Neural progenitor cell (in vitro differentiated cells): ENCODE data around the gene HRCT1. TPM values are rescaled to one million over a fixed set of nuclear protein-coding genes. Genes with fewer than 3 reads are reported as not detected.

ENCODE experiments used
- DNase-seq: peaks from one replicate; pipeline ENCODE4 v3.0.0-alpha.2; 2016; ENCODE audit warnings: low spot score
- H2AFZ ChIP-seq: fragments of 200-600 bp; sonication (generic); replicated peaks from 2 replicates; pipeline ENCODE4 v1.6.1; 2016; ENCODE audit warnings: antibody characterized with exemption
- H3F3A ChIP-seq: fragments of 200-600 bp; sonication (generic); 2 replicates; pipeline ENCODE4 v1.6.1; 2016; ENCODE audit warnings: antibody characterized with exemption, low read depth
- H3K27ac ChIP-seq: fragments of 200-600 bp; sonication (generic); 2 replicates; pipeline ENCODE4 v1.5.1; 2016; ENCODE audit warnings: mild to moderate bottlenecking
- H3K27me3 ChIP-seq: fragments of 200-600 bp; sonication (generic); 2 replicates; pipeline ENCODE4 v1.6.1; 2016; ENCODE audit warnings: mild to moderate bottlenecking, moderate library complexity
- H3K36me3 ChIP-seq: fragments of 200-600 bp; sonication (generic); 2 replicates; pipeline ENCODE4 v1.5.1; 2016
- H3K4me1 ChIP-seq: fragments of 200-600 bp; sonication (generic); 2 replicates; pipeline ENCODE4 v1.6.1; 2016; ENCODE audit warnings: mixed run types
- H3K4me2 ChIP-seq: fragments of 200-600 bp; sonication (generic); 2 replicates; pipeline ENCODE4 v1.6.1; 2016
- H3K4me3 ChIP-seq: fragments of 200-600 bp; sonication (generic); 2 replicates; pipeline ENCODE4 v1.5.1; 2016
- H3K79me2 ChIP-seq: fragments of 200-600 bp; sonication (generic); 2 replicates; pipeline ENCODE4 v1.6.1; 2016; ENCODE audit warnings: low read depth
- H3K9ac ChIP-seq: fragments of 200-600 bp; sonication (generic); 2 replicates; pipeline ENCODE4 v1.6.1; 2016
- H3K9me3 ChIP-seq: fragments of 200-600 bp; sonication (generic); 2 replicates; pipeline ENCODE4 v1.5.1; 2016; ENCODE audit warnings: low read depth
- H4K20me1 ChIP-seq: fragments of 200-600 bp; sonication (generic); 2 replicates; pipeline ENCODE4 v1.6.1; 2016; ENCODE audit warnings: low read depth
- H3K27ac Mint-ChIP-seq: 3 replicates; pipeline ENCODE4 v1.8.0; 2021; ENCODE audit warnings: mixed read lengths
- H3K27me3 Mint-ChIP-seq: 2 replicates; pipeline ENCODE4 v1.8.0; 2022; ENCODE audit warnings: low read depth, mild to moderate bottlenecking, inconsistent platforms, moderate library complexity, mixed read lengths; ENCODE audit not compliant: insufficient read depth
- H3K36me3 Mint-ChIP-seq: 3 replicates; pipeline ENCODE4 v1.8.0; 2021; ENCODE audit warnings: mixed read lengths
- H3K4me1 Mint-ChIP-seq: 3 replicates; pipeline ENCODE4 v1.8.0; 2021; ENCODE audit warnings: mixed read lengths
- H3K4me3 Mint-ChIP-seq: 3 replicates; pipeline ENCODE4 v1.8.0; 2021; ENCODE audit warnings: mild to moderate bottlenecking, moderate library complexity, mixed read lengths
- H3K9me3 Mint-ChIP-seq: 3 replicates; pipeline ENCODE4 v1.8.0; 2020; ENCODE audit warnings: mixed read lengths
- EZH2 ChIP-seq: fragments of 200-600 bp; sonication (generic); IDR thresholded peaks from 2 replicates; pipeline ENCODE4 v1.6.1; 2017; ENCODE audit warnings: antibody characterized with exemption, mild to moderate bottlenecking, moderate library complexity
- EZH2phosphoT487 ChIP-seq: fragments of 200-600 bp; sonication (generic); IDR thresholded peaks from 2 replicates; pipeline ENCODE4 v1.6.1; 2017; ENCODE audit warnings: antibody characterized with exemption
- total RNA-seq: library from RNA; depleted of rRNA; stranded (reverse); fragments of >200 nt; gene quantifications from 2 replicates; pipeline ENCODE4 v1.2.3, GENCODE V29; 2015; ENCODE audit warnings: low replicate concordance
- TF ChIP-seq, protein P1 (sequence below): fragments of 200-600 bp; sonication (generic); IDR thresholded peaks from 2 replicates; pipeline ENCODE4 v1.5.1; 2017; ENCODE audit warnings: antibody characterized with exemption, mild to moderate bottlenecking

HRCT1 gene
- total RNA-seq, 1 donor from 2014 or later = not detected

GRCh38 chr9:35956651-35957050 lies 50.6 kb downstream of the HRCT1 start:
- H3K4me3 ChIP-seq = no peak overlapping the region
- H3K27me3 ChIP-seq = peaks cover 52% of the 10 kb centered on the region
- TF ChIP-seq EZH2 (no peak), EZH2phosphoT487 (no peak)
- TF ChIP-seq, protein P1, sequence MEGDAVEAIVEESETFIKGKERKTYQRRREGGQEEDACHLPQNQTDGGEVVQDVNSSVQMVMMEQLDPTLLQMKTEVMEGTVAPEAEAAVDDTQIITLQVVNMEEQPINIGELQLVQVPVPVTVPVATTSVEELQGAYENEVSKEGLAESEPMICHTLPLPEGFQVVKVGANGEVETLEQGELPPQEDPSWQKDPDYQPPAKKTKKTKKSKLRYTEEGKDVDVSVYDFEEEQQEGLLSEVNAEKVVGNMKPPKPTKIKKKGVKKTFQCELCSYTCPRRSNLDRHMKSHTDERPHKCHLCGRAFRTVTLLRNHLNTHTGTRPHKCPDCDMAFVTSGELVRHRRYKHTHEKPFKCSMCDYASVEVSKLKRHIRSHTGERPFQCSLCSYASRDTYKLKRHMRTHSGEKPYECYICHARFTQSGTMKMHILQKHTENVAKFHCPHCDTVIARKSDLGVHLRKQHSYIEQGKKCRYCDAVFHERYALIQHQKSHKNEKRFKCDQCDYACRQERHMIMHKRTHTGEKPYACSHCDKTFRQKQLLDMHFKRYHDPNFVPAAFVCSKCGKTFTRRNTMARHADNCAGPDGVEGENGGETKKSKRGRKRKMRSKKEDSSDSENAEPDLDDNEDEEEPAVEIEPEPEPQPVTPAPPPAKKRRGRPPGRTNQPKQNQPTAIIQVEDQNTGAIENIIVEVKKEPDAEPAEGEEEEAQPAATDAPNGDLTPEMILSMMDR = no peak
- no peak overlapping the region for H3K4me2 ChIP-seq
- Mint-ChIP-seq H3K9me3 (no peaks in the 10 kb centered on the region), H3K27ac (no peak overlapping the region), H3K4me1 (peaks cover 2% of the 10 kb centered on the region), H3K4me3 (no peak overlapping the region), H3K36me3 (no peaks in the 10 kb centered on the region), H3K27me3 (peaks cover 13% of the 10 kb centered on the region)
- no peaks in the 10 kb centered on the region for H3K9me3 ChIP-seq
- H2AFZ ChIP-seq = no peak overlapping the region
- H3F3A ChIP-seq = no peaks in the 10 kb centered on the region
- H3K4me1 ChIP-seq = no peaks in the 10 kb centered on the region
- H3K79me2 ChIP-seq = no peaks in the 10 kb centered on the region
- H4K20me1 ChIP-seq = no peaks in the 10 kb centered on the region
- DNase-seq = no peak
- no peaks in the 10 kb centered on the region for H3K36me3 ChIP-seq
- H3K27ac ChIP-seq = no peak overlapping the region
- no peak overlapping the region for H3K9ac ChIP-seq

Other genes with a start within 250 kb of the HRCT1 start
- 1,307 and 2,709 TPM in 2 replicates for gene RMRP, start 248.2 kb upstream of the HRCT1 start, total RNA-seq
- 3.8 and 10.6 TPM in 2 replicates for gene CCDC107, start 247.9 kb upstream of the HRCT1 start, total RNA-seq
- 13.2 and 31.9 TPM in 2 replicates for gene ARHGEF39, start 241.0 kb upstream of the HRCT1 start, total RNA-seq
- gene CA9, start 232.3 kb upstream of the HRCT1 start, total RNA-seq = 0.09 and 0.25 TPM in 2 replicates
- gene TPM2, start 216.3 kb upstream of the HRCT1 start, total RNA-seq = 174 and 241 TPM in 2 replicates
- 36.7 and 71.5 TPM in 2 replicates for gene TLN1, start 174.0 kb upstream of the HRCT1 start, total RNA-seq
- gene CREB3, start 173.5 kb upstream of the HRCT1 start, total RNA-seq = 27.9 and 30.3 TPM in 2 replicates
- 44.8 and 74.5 TPM in 2 replicates for gene GBA2, start 157.0 kb upstream of the HRCT1 start, total RNA-seq
- 11.2 and 20.1 TPM in 2 replicates for gene RGP1, start 156.9 kb upstream of the HRCT1 start, total RNA-seq
- not detected in 2 replicates for gene MSMP, start 151.9 kb upstream of the HRCT1 start, total RNA-seq
- 5.6 and 8.6 TPM in 2 replicates for gene NPR2, start 114.6 kb upstream of the HRCT1 start, total RNA-seq
- 1.3 and 1.6 TPM in 2 replicates for gene SPAG8, start 93.9 kb upstream of the HRCT1 start, total RNA-seq
- 21.8 and 35.9 TPM in 2 replicates for gene HINT2, start 91.2 kb upstream of the HRCT1 start, total RNA-seq
- not detected in 2 replicates for gene FAM221B, start 77.5 kb upstream of the HRCT1 start, total RNA-seq
- gene TMEM8B, start 77.0 kb upstream of the HRCT1 start, total RNA-seq = 4.8 and 11.2 TPM in 2 replicates
- not detected in 2 replicates for gene OR13J1, start 35.8 kb upstream of the HRCT1 start, total RNA-seq
- gene SPAAR, start 3.3 kb downstream of the HRCT1 start, total RNA-seq = 0.22 TPM in 1 of 2 replicates, not detected in the other
- not detected in 2 replicates for gene OR2S2, start 52.0 kb downstream of the HRCT1 start, total RNA-seq
- 11.0 and 12.2 TPM in 2 replicates for gene RECK, start 130.7 kb downstream of the HRCT1 start, total RNA-seq
- gene GLIPR2, start 230.5 kb downstream of the HRCT1 start, total RNA-seq = 12.4 and 17.4 TPM in 2 replicates